ENCODE results near the gene BCL2L11.
A peak's percentile ranks its signal among the peaks of the same experiment; 100 is the strongest.

BCL2L11 gene

DNA sequence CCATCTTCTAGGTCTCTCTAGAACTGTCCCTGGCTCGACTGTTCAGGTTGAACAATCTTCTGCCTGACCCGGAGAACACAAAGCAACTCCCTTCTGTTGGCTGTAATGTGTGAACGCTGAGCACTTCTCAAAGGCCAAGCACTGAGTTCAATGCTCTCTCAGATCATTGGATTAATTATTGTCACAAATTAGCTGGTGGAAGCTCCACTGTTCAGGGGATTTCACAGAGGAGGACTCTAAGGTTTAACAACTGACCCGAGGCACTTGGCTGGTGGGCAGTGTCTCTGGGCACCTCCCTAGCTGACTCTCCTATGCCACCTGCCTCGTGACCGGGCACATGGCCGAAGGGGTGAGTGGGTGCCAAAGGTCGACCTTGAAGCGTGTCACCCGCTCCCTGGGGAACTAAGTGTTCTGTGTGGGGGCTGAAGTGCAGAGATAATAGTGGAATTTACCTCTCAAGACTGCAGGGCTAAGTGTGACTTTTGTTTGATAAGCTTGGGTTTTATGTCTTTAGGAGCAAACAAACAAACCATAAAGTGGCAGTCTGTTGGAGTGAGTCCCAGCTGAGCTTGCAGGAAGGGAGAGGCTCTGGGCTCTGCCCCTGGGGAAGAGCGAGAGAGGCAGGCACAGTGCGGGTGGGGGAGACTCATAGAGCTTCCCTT is 64.8 kb downstream of the BCL2L11 start:
- Histone ChIP-seq H3K9ac (no peak overlapping the region), H3K36me3 (no peaks in the 10 kb centered on the region), H3K27ac (no peak overlapping the region), H3K4me3 (no peak overlapping the region), H3K9me3 (no peaks in the 10 kb centered on the region), H3K4me2 (no peak overlapping the region), H3K4me1 (no peaks in the 10 kb centered on the region), H3K27me3 (no peaks in the 10 kb centered on the region), H4K20me1 (no peaks in the 10 kb centered on the region)
- no peak for TF ChIP-seq Cebpa-rat (IDR thresholded peaks at IDR 0.05)

GRCh38 chr2:111186121-111186715 is 65.5 kb downstream of the BCL2L11 start:
- no peaks in the 10 kb centered on the region for H3K36me3 ChIP-seq
- no peaks in the 10 kb centered on the region for H3K4me1 ChIP-seq
- no peaks in the 10 kb centered on the region for H4K20me1 ChIP-seq
- no peaks in the 10 kb centered on the region for H3K9me3 ChIP-seq
- H3K4me3 ChIP-seq = no peak overlapping the region
- no peak overlapping the region for H3K9ac ChIP-seq
- no peak overlapping the region for H3K27ac ChIP-seq
- no peak overlapping the region for H3K4me2 ChIP-seq
- no peak for TF ChIP-seq Cebpa-rat (IDR thresholded peaks at IDR 0.05)
- H3K27me3 ChIP-seq = no peaks in the 10 kb centered on the region

DNA sequence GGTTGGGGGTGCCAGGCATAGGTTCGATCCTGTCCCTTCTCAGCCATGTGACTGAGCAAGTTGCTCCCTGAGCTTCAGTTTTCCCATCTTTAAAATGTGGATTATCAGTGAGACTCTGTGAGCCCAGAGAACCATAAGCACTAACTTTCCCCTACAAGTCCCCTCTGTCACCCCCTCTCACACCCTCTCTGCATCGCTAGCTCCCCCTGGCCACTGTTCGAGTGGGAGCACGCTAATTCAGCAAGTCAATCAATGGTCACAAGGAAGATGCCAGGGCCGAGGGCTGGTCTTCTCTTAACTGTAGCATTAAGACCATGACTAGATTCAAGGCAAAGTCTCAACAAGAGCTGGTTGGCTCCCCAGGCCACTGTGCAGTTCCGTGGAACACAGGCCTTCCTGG is 66.2 kb downstream of the BCL2L11 start:
- no peak overlapping the region for H3K27ac ChIP-seq
- H3K9ac ChIP-seq = no peak overlapping the region
- no peak overlapping the region for H3K4me3 ChIP-seq
- no peak for TF ChIP-seq Cebpa-rat (IDR thresholded peaks at IDR 0.05)
- H3K9me3 ChIP-seq = no peaks in the 10 kb centered on the region
- H3K4me1 ChIP-seq = peaks cover 3% of the 10 kb centered on the region; the same call in 1 of the 2 replicates
- no peaks in the 10 kb centered on the region for H4K20me1 ChIP-seq
- no peak overlapping the region for H3K4me2 ChIP-seq
- no peaks in the 10 kb centered on the region for H3K27me3 ChIP-seq
- H3K36me3 ChIP-seq = no peaks in the 10 kb centered on the region

- peaks cover 9% of the 10 kb centered on the region; the same call in 1 of the 2 replicates for H3K4me1 ChIP-seq
- no peak overlapping the region for H3K27ac ChIP-seq
- no peak overlapping the region for H3K9ac ChIP-seq
- no peak overlapping the region for H3K4me2 ChIP-seq
- H3K9me3 ChIP-seq = no peaks in the 10 kb centered on the region
- H3K27me3 ChIP-seq = no peaks in the 10 kb centered on the region
- no peaks in the 10 kb centered on the region for H4K20me1 ChIP-seq
- no peak overlapping the region for H3K4me3 ChIP-seq
- H3K36me3 ChIP-seq = no peaks in the 10 kb centered on the region
- TF ChIP-seq Cebpa-rat (IDR thresholded peaks at IDR 0.05) = no peak
These were observed 68.0 kb downstream of the BCL2L11 start for GRCh38 chr2:111188681-111189080.

GRCh38 chr2:111189106-111189505 is 68.4 kb downstream of the BCL2L11 start:
- Histone ChIP-seq H3K4me2 (no peak overlapping the region), H3K27me3 (no peaks in the 10 kb centered on the region), H4K20me1 (no peaks in the 10 kb centered on the region), H3K9me3 (no peaks in the 10 kb centered on the region), H3K27ac (no peak overlapping the region), H3K36me3 (no peaks in the 10 kb centered on the region), H3K9ac (no peak overlapping the region), H3K4me1 (peaks cover 9% of the 10 kb centered on the region; the same call in 1 of the 2 replicates), H3K4me3 (no peak overlapping the region)
- TF ChIP-seq Cebpa-rat (IDR thresholded peaks at IDR 0.05) = no peak

DNA sequence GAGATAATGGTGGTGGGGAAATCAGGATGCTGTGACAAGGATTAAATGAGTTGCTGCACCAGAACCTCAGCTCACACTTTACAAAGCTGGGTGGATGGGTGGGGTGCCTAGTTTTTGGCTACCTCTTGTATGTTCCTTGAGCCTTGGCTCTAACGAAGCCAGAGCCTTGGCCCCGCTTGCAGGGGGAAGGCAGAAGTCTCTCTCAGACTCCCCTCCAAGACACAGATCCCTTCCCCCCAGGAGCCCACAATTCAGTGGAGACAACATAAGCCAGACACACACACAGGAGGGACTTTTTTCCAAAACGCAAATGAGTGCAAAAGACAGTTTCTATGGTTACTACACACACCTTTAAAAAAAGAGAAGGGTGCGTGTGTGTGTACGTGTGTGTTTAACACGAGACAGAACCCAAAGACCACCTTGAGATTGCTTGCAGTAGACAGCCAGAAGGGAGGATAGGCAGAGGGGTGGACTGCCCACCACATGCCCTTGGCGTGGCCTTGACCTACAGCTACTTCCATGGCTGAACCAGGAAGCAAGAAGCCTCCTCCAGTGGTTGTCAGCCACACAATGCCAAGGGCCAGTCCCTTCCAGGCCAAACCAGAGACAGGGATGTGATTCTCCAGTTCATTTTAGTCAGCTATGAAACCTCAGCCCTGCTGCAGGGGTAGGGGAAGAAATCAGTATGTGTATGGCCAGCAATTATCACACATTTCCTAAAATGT is 70.3 kb downstream of the BCL2L11 start:
- Histone ChIP-seq H3K9ac (no peak overlapping the region), H4K20me1 (no peaks in the 10 kb centered on the region), H3K9me3 (no peaks in the 10 kb centered on the region), H3K36me3 (no peaks in the 10 kb centered on the region), H3K4me2 (no peak overlapping the region), H3K4me1 (peaks cover 22% of the 10 kb centered on the region), H3K27ac (no peak overlapping the region), H3K27me3 (no peaks in the 10 kb centered on the region), H3K4me3 (no peak overlapping the region)
- no peak for TF ChIP-seq Cebpa-rat (IDR thresholded peaks at IDR 0.05)

DNA sequence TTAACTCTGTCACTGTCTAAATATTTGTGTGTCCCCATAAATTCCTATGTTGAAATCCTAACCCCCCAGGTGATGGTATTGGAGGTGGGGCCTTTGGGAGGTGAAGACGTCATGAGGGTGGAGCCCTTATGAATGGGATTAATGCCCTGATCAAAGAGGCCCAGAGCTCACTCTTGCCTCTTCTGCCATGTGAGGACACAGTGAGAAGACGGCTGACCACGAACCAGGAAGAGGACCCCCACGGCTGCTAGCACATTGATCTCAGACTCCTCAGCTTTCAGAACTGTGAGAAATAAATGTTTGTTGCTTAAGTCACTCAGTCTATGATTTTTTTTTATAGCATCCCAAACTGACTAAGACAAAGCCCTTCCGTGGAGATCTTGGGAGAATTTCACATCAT is 71.2 kb downstream of the BCL2L11 start:
- no peak for TF ChIP-seq Cebpa-rat (IDR thresholded peaks at IDR 0.05)
- no peak overlapping the region for H3K4me3 ChIP-seq
- H3K27me3 ChIP-seq = no peaks in the 10 kb centered on the region
- H3K9me3 ChIP-seq = no peaks in the 10 kb centered on the region
- no peak overlapping the region for H3K27ac ChIP-seq
- H4K20me1 ChIP-seq = no peaks in the 10 kb centered on the region
- H3K4me2 ChIP-seq = peak overlapping the region; percentile 13; the same call in 1 of the 2 replicates
- H3K9ac ChIP-seq = no peak overlapping the region
- H3K36me3 ChIP-seq = no peaks in the 10 kb centered on the region
- peaks cover 22% of the 10 kb centered on the region for H3K4me1 ChIP-seq

DNA sequence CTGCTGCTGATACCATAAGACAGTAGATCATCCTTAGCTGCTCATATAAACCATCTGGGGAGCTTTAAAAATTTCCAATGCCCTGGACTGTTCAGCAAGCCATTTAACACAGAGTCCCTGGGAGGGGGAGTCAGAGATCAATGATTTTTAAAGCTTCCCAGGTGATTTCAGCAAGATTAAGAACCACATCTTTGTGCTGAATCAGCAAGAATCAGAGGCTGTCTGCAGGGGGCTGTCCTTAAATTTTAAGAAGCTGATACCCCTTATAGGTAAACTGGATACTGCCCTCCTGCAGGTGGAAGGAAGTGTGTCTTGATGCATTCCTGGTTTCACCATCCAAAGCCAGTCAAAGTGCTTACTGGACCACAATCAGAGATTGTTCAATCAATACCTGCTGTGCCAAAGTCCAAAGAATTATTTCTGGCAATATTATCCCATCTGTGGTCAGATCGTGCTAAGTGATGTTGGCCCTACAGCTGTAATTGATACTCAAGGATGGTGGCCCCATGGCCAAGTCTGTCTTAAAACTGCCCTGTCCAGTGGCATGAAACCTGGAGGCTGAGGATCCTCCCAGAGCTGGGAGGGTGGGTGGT is 72.2 kb downstream of the BCL2L11 start:
- TF ChIP-seq Cebpa-rat (IDR thresholded peaks at IDR 0.05) = no peak

DNA sequence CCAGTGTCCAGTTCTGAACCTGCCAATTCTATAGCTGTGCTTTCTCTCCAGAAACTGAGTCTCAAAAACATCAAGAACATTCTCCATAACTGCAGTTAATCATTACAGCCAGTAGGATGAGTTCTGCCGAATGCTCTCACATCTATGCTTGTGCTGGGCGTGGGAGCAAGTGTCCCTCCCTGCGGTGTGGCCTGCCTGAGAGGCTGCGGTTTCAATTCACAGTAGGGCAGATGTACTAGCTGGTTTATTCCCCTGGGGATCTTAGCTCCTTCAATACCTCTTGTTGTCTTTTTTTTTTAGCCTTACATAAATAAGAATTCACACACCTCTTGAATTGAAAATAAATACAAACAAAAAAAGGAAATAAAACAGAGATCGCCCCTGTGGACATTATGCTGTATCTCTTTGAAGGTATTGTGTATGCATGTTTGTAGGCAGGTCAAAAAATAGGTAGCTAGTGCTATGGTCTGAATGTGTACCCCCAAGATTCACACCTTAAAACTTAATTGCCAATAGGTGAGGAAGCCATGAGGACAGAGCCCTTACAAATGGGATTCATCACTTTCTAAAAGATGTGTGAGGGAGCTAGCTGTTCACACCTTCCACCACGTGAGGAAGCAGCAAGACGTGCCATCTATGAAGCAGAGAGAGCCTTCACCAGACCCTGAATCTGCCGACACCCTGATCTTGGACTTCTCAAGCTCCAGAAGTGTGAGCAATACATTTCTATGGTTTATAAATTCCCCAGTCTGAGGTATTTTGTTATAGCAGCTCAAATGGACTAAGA is 74.3 kb downstream of the BCL2L11 start:
- Histone ChIP-seq H3K27ac (no peak overlapping the region), H3K4me3 (no peak overlapping the region), H3K27me3 (no peaks in the 10 kb centered on the region), H3K9ac (no peak overlapping the region), H3K9me3 (no peaks in the 10 kb centered on the region), H3K36me3 (no peaks in the 10 kb centered on the region), H3K4me2 (peak overlapping the region; percentile 16), H4K20me1 (no peaks in the 10 kb centered on the region), H3K4me1 (peaks cover 22% of the 10 kb centered on the region)
- TF ChIP-seq Cebpa-rat (IDR thresholded peaks at IDR 0.05) = no peak

More for the DNA sequence above, 72.2 kb downstream of the BCL2L11 start:
- H3K36me3 ChIP-seq = no peaks in the 10 kb centered on the region
- H3K4me3 ChIP-seq = no peak overlapping the region
- no peaks in the 10 kb centered on the region for H3K27me3 ChIP-seq
- H3K4me2 ChIP-seq = no peak overlapping the region
- H3K9ac ChIP-seq = no peak overlapping the region
- no peaks in the 10 kb centered on the region for H3K9me3 ChIP-seq
- H3K4me1 ChIP-seq = peaks cover 22% of the 10 kb centered on the region
- H3K27ac ChIP-seq = no peak overlapping the region
- H4K20me1 ChIP-seq = no peaks in the 10 kb centered on the region
